ENCODE results near the gene RPP25L.
A peak's percentile ranks its signal among the peaks of the same experiment; 100 is the strongest.

RPP25L gene

GRCh38 chr9:34610434-34611206, 1.3 kb downstream of the RPP25L start:
- DNase-seq: no peak

- no peak for DNase-seq
These were observed 4.6 kb downstream of the RPP25L start for GRCh38 chr9:34607331-34607730.

- DNase-seq: peak; percentile 82
These were observed 5.0 kb downstream of the RPP25L start for GRCh38 chr9:34606905-34607304.

DNA sequence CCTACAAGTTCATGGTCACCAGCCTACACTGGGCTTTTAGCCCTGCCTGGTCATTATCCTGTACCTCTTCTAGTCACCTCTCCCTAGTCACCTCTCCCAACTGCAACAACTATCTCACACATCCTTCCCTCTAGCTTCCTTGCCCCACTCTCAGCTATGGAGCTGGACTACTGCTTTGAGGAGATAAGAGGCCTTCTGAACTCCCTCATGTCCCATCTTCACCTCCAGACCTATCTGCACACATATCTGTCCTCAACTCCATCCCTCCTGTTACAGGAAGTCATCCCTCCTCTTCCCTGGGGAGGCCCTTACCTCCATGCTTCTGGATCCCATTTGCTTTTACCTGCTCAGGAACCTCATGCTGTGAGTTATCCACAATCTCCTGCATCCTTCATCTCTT, 5.7 kb downstream of the RPP25L start:
- DNase-seq: no peak

GRCh38 chr9:34603610-34604231, 8.2 kb downstream of the RPP25L start:
- peak; percentile 71 for DNase-seq

- no peak for DNase-seq
These were observed 9.8 kb downstream of the RPP25L start for GRCh38 chr9:34601937-34602573.

DNA sequence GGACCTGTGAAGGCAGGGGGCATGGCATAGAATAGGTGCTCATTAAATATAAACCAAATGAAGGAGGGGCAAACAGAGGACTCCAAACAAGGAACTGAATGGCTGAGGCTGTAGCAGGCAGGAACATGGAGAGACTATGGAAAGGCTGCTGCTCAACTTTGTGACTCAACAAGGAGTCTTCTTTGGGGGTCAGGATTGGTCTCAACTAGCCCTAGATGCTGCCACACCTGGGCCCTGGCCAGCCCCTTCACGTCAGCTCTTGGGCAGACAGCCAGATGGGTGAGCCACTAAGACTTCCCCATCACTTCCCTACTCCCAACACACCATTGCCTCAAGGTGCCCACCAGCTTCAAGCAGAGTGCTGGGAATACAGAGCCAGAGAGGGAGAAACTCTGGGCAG, 11.0 kb downstream of the RPP25L start:
- DNase-seq: no peak

GRCh38 chr9:34599546-34599945, 12.4 kb downstream of the RPP25L start:
- DNase-seq: no peak

GRCh38 chr9:34594177-34594576, 17.7 kb downstream of the RPP25L start:
- no peak for DNase-seq

- DNase-seq: no peak
These were observed 18.8 kb downstream of the RPP25L start for GRCh38 chr9:34592895-34593601.

DNA sequence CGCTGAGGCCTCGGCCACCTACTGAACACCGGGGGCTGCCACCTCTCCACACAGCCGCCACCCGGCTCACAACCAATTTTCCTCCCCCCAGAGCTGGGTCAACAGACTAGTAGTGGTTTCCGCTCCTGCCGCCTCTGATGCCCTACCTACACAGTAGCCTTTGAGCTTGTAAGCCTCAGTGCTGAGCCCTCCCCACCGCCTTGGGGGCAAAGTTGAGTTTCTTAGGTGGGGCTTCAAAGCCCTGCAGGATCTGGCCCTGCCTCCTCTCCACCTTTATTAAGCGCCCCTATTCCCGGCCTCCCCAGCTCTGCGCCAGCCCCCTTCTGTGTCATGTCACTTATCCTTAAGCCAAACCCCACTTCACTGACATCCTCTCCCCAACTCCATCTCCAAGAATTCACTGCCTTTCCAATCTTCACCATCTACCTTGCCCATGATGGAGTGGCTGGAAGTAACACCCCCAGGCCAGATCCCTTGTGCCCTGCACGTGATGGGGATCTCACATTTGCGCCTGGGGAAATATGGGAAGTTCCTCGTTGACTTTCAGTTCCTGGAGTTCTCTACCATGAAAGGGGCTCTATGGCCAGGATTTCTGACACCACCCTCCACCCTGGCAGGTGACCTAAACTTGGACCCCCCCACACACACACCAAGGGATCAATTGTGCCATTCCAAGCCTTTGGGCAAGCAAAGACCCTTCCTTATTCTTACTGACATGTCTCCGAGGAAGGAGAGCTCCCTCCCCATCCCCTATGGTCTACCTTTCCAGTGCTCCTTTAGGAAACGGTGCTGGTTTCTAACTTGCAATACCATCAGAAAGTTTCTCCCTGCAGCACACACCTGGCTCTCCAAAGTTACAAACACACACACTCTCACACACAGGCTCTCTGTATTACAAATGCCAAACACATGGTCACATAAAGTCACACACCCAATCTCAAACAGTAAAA, 19.7 kb downstream of the RPP25L start:
- DNase-seq: no peak

GRCh38 chr9:34591248-34591916, 20.5 kb downstream of the RPP25L start:
- DNase-seq: peak; percentile 79

DNA sequence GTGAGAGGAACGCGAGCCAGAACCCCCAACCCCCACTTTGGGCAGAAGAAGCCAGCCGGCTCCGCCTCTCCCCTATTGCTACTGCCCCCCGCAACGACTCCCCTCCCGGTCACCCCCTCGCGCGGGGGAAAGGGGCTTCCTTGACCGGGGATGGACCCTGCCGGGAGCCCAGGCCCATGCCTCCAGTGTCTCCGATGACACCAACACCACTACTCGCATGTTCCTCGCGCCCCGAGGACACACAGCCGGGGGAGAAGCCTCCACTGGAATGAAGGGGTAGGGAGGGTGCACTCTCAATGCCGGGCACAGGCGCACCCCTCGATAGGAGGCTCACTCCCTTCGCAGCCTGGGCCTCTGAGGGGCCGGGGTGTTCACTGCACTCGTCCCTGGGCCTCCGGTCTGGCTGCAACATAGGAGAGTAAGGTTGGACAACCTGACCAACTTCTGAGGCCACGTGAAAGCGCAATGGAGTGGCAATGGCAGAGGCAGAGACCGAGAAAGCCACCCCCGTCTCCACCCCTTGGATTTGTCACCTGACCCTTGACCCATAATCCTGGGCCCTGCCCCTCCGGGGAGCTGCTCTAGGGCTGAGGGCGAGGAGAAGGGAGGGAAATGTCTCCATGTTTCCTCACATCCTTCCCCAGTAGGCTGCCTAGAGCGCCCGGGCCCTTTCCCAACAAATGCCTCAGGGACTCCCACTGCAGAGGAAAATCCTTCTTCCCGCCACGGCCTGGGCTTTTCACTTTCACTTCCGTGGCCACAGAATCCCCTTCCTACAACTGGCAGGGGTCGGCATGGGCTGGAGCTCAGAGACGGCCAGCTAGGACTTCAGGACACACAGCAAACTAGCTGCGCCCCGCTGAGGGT, 21.3 kb downstream of the RPP25L start:
- peak; percentile 52 for DNase-seq

- peak; percentile 51 for DNase-seq
These were observed 22.1 kb downstream of the RPP25L start, which contains the start of gene CNTFR for GRCh38 chr9:34589636-34590380. Gene CNTFR, minus strand, starts transcription at chr9:34589724. Its CDS starts 20,743 bp downstream, at chr9:34568981.

- peak; percentile 33 for DNase-seq
These were observed 22.9 kb downstream of the RPP25L start for GRCh38 chr9:34588671-34589635.

DNA sequence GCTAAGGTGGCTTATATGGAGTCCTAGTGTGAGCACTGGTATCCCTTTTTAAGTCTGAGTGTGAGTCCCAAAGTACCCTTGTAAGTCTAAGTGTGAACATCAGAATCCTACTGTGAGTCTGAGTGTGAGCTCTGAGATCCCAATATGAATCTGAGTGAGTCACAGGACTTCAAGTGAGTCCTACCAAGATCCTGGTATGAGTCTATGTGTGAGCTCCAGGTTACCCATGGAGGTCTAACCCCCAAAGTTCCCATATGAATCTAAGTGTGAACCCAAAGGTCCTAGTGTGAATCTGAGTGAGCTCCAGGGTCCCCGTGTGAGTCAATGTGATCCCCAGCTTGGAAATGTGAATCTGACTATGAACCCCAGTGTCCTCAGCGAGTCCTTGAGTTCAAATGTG, 24.6 kb downstream of the RPP25L start:
- no peak for DNase-seq

DNA sequence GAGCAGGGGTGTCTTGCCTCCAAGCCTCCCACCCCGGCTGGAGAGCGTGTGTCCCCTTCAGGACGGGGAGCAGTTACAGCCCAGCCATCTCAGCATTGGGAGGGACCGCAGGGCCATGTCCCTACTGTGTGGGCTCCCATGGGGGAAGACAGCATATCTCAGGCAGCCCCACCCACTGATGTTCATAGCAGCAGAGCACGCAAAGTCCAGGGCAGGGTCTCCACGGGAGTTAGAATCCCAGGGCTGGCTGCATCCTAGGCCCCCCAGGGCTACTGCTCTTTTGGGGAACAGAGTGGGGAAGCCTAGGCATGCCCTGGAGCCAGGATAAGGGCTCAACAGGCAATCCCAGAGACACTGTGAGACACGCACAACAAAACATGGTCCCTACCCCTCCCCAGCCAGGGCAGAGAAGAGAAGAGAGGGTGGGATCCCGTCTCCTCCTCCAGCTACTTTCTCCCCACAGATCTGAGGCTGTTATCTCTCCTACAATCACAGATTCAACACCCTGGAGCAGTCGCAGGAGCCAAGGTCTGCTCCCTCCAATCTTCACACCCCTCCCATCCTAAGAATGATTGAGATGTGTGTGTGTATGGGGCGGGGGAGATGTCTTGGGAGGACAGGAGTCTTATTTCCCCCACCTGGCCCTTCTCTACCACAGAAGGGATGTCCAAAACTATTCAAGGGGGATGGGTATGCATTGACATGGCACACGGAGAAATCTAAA, 25.8 kb downstream of the RPP25L start:
- DNase-seq: no peak

DNA sequence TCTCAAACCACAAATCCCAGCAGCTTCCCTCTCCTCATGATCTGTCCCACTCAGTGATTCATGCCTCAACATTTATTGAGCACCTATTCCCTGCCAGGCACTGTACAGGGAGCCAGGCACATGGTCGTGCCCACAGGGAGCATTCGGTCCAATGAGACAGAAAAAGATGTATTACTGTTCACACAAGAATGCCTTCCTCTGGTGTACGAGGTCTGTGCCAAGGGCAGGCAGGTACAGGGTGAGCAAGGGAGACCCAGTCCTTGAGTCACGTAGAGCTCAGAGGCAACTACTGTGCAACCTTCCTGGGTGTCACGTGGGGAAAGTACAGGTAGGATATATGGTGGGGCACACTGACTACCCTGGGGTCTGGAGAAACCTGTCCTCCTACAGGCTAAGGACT, 26.9 kb downstream of the RPP25L start:
- DNase-seq: no peak
